Measurements from ENCODE around the gene ABCD2.
A peak's percentile ranks its signal among the peaks of the same experiment; 100 is the strongest.
"Not testable (repeated sequence)": the region's sequence is repeated elsewhere in the genome, so short reads cannot be mapped to it uniquely, and the experiment has no call there.

ABCD2 gene

GRCh38 chr12:39619660-39620433 is at the start of gene ABCD2:
Gene ABCD2, minus strand, starts transcription at chr12:39619803. Its CDS starts 188 bp downstream, at chr12:39619615.
- peak; percentile 15 for DNase-seq (ENCODE audit: low read depth)

- DNase-seq (ENCODE audit: low read depth) = no peak
These were observed 40.5 kb upstream of the ABCD2 start for GRCh38 chr12:39660101-39660500.

GRCh38 chr12:39647383-39647782 is 27.8 kb upstream of the ABCD2 start:
- no peak for DNase-seq (ENCODE audit: low read depth)

- no peak for DNase-seq (ENCODE audit: low read depth)
These were observed 27.4 kb upstream of the ABCD2 start for GRCh38 chr12:39646963-39647362.

GRCh38 chr12:39643052-39643451 is 23.4 kb upstream of the ABCD2 start:
- no peak for DNase-seq (ENCODE audit: low read depth)

- DNase-seq (ENCODE audit: low read depth) = no peak
These were observed 19.2 kb upstream of the ABCD2 start for GRCh38 chr12:39638840-39639239.

GRCh38 chr12:39638178-39638577 is 18.6 kb upstream of the ABCD2 start:
- no peak for DNase-seq (ENCODE audit: low read depth)

- DNase-seq (ENCODE audit: low read depth) = no peak
These were observed 13.1 kb upstream of the ABCD2 start for GRCh38 chr12:39632670-39633069.

- no peak for DNase-seq (ENCODE audit: low read depth)
These were observed 9.2 kb upstream of the ABCD2 start for GRCh38 chr12:39628836-39629235.

GRCh38 chr12:39627914-39628313 is 8.3 kb upstream of the ABCD2 start:
- no peak for DNase-seq (ENCODE audit: low read depth)

GRCh38 chr12:39626033-39626814 is 6.6 kb upstream of the ABCD2 start:
- DNase-seq (ENCODE audit: low read depth) = no peak

GRCh38 chr12:39623919-39624318 is 4.3 kb upstream of the ABCD2 start:
- DNase-seq (ENCODE audit: low read depth) = no peak

GRCh38 chr12:39623160-39623559 is 3.6 kb upstream of the ABCD2 start:
- DNase-seq (ENCODE audit: low read depth) = not testable (repeated sequence)

- DNase-seq (ENCODE audit: low read depth) = no peak
These were observed 2.7 kb upstream of the ABCD2 start for GRCh38 chr12:39622306-39622705.

GRCh38 chr12:39621670-39622069 is 2.1 kb upstream of the ABCD2 start:
- no peak for DNase-seq (ENCODE audit: low read depth)

- DNase-seq (ENCODE audit: low read depth) = no peak
These were observed 1.4 kb upstream of the ABCD2 start for GRCh38 chr12:39620659-39621658.

- DNase-seq (ENCODE audit: low read depth) = no peak
These were observed 315 bp downstream of the ABCD2 start for GRCh38 chr12:39619316-39619659.

- no peak for DNase-seq (ENCODE audit: low read depth)
These were observed 902 bp downstream of the ABCD2 start for GRCh38 chr12:39618701-39619100.

GRCh38 chr12:39617887-39618286 is 1.7 kb downstream of the ABCD2 start:
- no peak for DNase-seq (ENCODE audit: low read depth)

GRCh38 chr12:39616666-39617065 is 2.9 kb downstream of the ABCD2 start:
- DNase-seq (ENCODE audit: low read depth) = no peak

GRCh38 chr12:39616251-39616650 is 3.4 kb downstream of the ABCD2 start:
- DNase-seq (ENCODE audit: low read depth) = no peak

GRCh38 chr12:39613525-39613924 is 6.1 kb downstream of the ABCD2 start:
- no peak for DNase-seq (ENCODE audit: low read depth)

Data from stimulated activated CD8-positive, alpha-beta memory T cell treated with anti-CD3 and anti-CD28 coated beads, Interleukin-15, amount 100 ng/mL, for 24 hours (primary cell).